GM21367 (cell line): ENCODE results near the gene SPATA31D1.
A peak's percentile ranks its signal among the peaks of the same experiment; 100 is the strongest.
"Not testable (repeated sequence)": the region's sequence is repeated elsewhere in the genome, so short reads cannot be mapped to it uniquely, and the experiment has no call there.

Experiments used
- ATAC-seq: cut with Tn5 transposase; IDR thresholded peaks from one replicate; pipeline ENCODE4 v1.9.1; 2021; ENCODE audit not compliant: unreplicated experiment

The SPATA31D1 gene

DNA sequence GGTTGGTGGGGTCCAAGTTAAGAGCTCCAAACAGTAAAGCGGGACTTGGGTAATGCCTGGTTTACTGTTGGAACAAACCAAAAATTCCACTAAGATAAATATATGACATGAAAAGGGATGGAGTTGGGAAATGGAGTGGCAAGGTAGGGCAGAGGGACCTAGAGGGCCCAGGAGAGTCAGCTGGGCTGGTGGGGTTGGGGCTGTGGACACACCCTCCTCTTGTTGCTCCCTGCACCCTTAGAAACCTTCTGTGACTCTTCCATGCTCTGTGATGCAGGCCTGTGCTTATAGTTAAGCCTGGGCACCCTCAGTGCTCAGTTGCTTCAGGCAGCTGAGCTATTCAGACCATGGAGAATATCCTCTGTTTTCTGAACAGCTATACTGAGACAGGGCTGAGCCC lies at the start of gene SPATA31D1:
SPATA31D1 (plus strand) TSS at position 301 of the 400 bp plus-strand sequence; CDS start at position 348, 47 bp downstream.
- not testable (repeated sequence) for ATAC-seq

DNA sequence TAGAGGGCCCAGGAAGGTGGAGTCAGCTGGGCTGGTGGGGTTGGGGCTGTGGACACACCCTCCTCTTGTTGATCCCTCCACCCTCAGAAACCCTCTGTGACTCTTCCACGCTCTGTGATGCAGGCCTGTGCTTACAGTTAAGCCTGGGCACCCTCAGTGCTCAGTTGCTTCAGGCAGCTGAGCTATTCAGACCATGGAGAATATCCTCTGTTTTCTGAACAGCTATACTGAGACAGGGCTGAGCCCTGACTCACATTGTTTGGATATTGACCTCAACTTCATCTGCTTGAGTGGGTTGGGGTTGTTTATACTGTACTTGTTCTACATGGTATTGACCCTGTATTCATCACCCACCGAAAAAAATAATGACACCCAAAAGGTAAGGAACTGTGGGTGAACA lies 45.2 kb upstream of the SPATA31D1 start, which contains the start of gene SPATA31D3:
SPATA31D3 (plus strand) TSS at position 108 of the 400 bp plus-strand sequence; CDS start at position 194, 86 bp downstream.
- not testable (repeated sequence) for ATAC-seq

DNA sequence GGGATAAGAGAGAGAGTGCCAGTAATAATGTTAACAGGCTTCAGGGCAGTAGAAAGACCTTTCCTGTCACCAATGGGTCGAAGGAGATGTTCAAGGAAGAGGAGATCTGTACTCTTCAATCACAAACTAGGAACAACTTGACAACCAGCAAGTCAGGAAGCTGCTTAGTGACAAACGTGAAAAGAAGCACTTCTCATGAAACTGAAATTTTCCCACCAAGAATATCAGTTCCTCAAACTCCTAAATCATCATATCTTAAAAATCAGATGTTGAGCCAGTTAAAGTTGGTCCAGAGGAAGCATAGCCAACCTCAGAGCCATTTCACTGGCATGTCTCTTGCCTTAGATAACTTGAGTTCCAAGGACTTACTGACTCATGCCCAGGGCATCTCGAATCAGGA lies 39.9 kb upstream of the SPATA31D1 start:
- peak; percentile 51 for ATAC-seq

DNA sequence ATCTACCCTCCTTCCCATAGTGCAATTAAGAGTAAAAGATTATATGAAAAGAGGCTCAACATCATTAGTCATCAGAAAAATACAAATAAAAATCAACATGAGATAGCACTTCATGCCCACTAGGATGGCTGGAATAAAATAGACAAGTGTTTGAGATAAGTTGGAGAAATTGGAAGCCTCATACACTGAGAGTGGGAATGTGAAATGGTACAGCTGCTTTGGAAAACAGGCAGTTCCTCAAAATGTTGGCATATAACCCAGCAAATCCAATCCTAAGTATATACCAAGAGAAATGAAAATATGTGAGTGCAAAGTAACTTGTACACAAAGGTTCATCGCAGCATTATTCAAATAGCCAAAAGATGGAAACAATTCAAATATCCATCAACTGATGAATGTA lies 35.5 kb upstream of the SPATA31D1 start:
- ATAC-seq, result no peak

DNA sequence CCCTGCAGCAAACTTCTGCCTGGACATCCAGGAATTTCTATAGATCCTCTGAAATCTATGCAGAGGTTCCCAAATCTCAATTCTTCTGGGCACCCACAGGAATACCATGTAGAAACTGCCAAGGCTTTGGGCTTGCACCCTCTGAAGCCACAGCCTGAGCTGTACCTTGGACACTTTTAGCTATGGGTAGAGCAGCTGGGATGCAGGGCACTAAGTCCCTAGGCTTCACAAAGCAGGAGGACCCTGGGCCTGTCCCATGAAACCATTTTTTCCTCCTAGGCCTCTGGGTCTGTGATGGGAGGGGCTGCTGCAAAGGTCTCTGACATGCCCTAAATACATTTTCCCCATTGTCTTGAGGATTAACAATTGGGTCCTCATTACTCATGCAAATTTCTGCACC lies 32.9 kb upstream of the SPATA31D1 start:
- ATAC-seq, result no peak

DNA sequence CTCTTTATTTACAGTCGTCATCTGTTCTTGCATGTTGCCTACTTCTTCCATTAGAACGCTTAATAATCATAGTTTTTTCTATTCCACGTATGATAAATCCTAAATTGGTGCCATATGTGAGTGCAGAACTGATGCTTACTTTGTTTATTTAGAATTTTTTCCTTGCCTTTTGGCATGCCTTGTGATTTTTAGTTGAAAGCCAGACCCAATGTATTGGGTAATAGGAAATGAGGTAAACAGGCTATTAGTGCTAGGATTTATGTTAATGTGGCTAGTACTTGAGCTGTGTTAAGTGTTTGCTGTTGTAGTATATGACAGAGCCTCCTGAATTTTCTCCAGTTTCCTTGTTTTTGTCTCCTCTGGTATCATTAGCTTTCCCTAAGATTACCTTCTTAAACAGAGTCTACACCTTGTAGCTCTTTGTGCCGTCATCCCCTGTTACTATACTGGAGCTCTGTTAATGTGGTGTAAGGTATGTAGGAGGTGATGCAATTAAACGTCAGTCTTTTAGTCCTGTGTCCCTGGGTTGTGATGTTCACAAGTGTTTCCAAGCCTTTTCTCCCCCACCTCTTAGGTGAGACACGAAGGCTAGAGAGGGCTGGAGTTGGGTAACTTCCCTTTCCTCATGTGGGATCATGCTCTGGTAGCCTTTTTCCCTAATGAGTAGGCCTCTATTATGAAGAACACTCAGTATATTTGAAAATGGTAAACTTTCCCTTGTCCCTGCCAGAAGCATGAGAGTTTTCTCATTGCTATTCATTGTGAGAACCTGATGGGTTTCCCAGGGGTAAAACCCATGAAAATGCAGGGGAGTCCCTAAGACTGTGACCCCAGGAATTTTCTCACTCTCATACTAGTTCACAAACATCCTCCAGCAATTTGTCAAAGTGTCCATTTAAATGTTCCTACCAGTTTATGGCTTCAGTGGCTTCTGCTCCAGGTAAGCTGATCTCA lies 24.1 kb upstream of the SPATA31D1 start:
- ATAC-seq, result no peak

DNA sequence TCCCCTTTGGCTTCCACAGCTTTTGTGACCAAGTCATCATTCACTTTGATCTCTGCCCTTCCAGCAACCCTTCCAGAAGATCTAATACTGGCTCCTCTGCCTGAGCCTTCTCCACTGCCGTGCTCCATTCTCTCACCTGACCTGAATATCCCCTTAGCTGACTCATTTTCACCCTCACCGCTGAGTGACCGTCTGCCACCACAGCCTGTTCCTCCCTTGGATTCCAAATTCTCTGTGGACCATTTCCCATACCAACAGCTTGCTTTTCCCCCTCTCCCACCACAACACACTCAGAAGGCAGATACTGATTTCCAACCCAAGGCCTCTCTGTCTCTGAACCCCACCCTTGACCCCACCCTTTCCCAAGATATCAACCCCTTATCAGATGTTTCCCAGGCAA lies 20.5 kb upstream of the SPATA31D1 start:
- no peak for ATAC-seq

DNA sequence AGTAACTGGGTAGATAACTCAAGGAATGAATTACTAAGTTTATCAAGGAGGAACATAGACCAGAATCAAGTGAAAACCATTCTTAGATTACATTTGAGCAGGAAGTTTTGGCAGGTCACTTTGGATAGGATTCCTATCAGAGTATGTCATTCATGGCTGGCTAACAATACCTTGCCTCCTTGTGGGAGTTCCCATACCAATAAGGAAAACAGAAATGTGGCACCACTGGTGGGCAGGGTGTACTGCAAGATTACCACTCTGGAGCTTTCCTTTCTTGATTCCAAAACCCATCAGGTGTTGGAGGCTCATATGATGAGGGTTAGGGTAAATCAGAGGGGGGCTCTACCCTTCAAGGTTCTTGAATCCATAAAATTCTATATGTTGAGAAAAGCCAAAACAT lies 18.6 kb upstream of the SPATA31D1 start:
- ATAC-seq, result no peak

DNA sequence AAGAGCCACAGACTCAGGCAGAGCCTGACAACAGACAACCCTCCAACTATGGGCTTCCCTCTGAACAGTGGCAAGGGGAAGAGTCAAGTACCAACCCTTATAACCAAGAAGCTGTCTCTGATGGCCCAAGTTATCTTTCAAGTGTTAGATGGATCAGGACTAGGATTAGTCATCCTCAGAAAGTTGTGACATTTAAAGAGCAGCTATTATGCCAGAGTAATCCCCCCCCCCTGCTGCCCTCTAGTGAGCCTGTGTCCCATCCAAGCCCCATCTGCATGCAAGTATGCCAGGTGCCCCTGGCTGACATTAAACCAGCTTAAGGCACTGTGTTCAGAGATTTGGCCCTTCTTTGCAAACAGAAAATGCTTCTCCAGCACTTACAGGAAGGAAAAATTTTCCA lies 16.8 kb upstream of the SPATA31D1 start:
- no peak for ATAC-seq

DNA sequence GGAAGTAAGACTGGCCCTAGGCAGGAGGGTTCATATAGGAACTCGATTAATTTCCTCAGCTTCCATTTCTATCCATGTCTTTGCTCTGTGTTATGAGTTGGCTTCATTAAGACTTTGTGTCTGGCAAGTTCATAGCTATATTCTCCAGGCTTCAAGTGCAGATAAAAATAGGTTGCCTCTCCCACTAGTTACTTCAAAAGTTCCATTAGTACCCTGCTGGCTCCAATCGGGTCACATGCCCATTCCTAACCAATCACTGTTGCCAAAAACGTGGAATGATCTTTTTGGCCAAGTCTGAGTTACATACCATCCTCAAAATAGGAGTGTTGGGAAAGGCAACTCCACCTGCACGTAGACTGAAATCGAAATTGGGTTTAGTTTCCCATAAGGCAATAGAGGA lies 13.8 kb upstream of the SPATA31D1 start:
- ATAC-seq, result no peak

DNA sequence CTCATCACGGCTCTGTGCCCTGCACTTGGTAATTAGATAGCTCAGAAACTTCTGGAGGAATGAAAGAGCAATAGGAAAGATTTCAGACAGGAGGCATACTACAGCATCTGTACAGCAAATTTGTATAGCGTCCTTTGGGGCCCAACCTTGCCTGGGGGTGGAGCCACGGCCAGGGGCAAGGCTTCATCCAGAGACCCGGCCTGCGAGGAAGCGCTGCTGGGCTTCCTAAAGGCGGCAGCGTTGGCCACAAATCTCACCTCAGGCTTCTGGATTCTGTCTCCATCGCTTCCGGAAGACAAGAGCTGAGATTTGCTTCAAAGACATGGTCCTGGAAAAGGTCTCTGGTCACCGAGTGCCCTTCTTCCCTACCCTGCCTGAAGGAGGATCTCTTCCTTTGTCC lies 12.2 kb upstream of the SPATA31D1 start:
- no peak for ATAC-seq

DNA sequence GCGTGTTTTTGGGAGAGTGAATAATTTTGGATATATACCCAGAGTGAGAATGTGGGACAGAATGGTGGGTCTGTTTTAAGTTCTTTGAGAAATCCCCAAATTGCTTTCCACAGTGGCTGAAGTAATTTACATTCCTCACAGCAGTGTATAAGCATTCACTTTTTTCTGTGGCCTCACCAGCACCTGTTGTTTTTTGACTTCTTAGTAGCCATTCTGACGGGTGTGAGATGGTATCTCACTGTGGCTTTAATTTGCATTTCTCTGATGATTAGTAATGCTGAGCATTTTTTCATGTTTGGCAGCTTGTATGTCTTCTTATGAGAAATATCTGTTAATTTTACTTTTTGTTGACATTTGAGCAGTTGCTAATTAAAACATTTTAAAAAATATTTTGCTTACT lies 9.4 kb upstream of the SPATA31D1 start:
- ATAC-seq, result peak; percentile 51

DNA sequence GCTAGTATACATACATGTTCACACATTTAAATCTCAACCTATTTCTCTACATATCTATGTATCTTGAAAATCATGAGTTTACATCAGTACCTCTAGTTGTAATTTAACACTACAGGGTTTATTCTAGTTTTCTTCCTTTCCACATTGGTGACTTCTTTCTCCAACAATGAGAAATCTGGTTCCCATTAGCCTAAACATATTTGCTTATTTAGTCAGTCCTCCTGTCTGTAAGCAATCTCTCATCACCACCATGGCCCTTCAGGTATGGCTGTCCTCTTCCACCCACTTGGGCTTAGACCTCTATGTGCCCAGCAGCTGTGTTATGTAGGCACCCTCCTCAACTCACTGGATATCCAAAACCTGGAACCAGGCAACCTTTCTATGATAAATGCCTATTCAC lies 8.0 kb upstream of the SPATA31D1 start:
- ATAC-seq, result no peak

DNA sequence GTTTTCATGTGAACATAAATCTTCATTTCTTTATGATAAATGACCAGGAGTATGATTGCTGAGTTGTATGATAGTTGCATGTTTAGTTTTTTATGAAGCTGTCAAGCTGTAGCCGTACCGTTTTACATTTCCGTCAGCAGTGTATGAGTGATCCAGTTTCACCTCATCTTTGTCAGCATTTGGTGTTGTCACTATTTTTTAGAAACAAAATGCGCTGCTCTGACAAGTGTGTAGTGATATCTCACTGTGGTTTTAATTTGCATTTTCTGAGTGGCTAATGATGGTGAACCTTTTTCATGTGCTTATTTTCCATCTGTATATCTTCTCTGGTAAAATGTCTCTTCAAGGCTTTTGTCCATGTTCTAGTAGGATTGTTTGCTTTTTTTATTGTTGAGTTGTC lies 6.7 kb upstream of the SPATA31D1 start:
- no peak for ATAC-seq

DNA sequence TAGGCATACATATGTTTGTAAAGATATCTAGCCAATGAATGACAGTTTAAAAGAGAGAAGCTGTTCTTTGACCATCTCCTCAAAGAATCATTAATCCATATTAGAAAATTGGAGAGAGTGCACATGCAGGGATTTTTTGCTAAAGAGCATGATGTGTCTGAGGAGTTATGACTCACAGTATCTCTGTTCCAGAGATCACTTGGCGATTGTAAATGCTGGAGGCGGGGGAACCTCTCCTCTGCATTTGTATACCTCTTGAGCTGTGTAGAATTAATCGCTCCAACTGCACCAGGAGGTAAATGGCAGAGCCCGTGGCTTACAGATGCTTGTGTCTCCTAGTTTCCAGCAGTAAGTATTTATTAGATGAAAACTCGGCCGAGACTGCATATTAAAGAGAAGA lies 3.6 kb upstream of the SPATA31D1 start:
- no peak for ATAC-seq

DNA sequence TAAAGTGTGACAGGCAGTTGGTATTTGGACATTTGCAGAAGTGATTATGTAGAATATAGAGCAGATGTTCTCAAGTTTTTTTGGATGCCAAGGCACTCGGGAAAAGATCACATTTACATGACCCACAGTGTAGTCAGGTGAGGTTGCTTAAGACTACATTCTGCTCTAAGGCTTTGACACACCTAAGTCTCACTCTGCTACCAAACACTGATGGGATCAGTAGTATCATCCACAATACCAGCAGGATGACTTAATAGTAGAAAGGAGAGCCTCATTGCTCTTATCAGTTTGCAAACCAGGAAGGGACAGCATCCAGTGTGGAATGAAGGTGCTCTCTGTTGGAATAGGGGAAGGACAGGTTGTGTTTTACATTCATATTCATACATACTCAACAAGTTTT lies 2.5 kb upstream of the SPATA31D1 start:
- no peak for ATAC-seq

DNA sequence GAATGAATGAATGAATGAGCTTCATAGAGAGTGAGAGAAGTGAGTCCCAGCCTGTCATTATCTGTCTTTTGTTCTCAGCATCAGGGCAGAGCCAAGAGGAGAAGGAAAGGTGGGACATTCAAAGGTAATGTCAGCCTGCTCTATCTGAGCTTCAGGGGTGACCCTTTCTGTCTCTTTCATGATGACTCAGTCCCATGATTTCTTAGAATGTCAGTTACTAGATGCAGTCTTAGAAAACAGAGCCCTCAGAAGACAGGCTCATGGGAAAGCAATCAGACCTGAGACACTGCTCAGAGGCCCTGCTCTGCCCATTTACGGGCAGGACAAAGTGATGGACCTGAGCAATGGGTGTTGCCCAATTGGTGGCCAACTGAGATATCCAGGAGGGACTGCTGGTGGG lies 1.1 kb downstream of the SPATA31D1 start:
- ATAC-seq, result no peak

DNA sequence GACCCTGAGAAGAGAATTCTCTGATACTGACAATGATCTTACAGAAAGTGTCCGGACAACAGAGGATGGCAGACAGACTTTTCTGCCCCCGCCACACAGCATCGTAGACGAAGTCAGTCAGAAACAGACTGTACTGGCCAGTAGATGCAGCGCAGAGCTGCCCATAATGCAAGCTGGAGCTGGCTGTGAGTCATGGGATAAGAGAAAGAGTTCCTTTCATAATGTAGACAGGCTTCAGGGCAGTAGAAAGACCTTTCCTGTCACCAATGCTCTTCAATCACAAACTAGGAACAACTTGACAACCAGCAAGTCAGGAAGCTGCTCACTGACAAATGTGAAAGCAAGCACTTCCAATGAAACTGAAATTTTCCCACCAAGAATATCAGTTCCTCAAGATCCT lies 5.1 kb downstream of the SPATA31D1 start:
- ATAC-seq, result no peak

DNA sequence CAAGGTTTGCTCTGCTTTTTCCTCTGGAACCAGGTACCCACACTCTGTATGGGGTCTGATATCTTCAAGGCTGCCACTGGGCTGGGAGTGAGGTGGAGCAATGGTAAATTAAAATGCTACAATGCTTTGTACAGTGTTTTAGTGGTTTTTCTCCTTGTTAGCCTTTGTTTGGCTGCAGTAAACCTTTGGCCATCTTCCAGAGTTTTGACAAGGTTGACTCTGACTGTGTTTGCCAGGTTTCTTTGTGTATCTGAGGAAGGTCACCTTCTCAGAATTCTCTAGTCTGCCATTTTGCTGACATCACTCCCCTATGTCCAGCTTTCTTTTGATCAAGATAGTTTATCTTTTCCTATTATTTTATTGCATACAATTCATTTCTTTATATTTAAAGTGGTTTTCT lies 11.2 kb downstream of the SPATA31D1 start:
- ATAC-seq, result no peak

DNA sequence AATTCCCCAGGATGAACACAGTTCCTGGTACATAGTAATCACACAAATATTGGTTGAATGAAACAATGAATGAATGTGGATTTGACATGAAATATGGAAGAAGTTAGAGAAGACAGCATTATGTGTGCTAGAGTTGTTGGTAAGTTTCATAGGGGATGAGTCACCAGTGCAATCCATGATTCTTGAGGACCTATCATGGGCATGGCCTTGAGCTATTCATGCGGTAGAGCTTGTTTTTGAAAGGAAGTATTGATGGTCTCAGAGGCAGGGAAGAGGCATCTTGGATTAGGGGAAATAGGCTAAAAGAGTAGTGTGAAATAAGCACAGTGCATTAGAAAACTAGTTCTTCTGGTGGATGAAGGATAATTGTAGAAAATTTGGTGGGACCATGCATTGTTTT lies 22.1 kb downstream of the SPATA31D1 start:
- no peak for ATAC-seq

DNA sequence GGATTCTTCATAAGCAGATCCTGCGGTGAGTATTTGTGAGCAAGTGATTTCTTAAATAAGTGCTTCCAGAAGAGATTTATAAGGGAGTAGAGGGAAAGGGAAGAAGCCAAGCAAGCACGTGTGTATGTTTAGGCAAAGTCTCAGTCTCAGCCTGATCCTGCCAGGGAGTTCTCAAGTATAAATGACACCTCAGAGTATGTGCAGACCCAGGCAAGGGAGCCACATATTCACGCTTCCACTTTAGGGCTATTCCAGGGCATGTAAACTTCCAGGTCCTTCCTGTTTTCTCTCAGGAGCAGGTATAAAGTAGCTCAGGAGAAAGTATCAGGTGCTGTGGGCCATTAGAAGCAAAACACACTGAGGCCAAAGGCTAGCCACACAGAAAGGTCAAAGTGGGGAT lies 22.6 kb downstream of the SPATA31D1 start:
- ATAC-seq, result no peak

DNA sequence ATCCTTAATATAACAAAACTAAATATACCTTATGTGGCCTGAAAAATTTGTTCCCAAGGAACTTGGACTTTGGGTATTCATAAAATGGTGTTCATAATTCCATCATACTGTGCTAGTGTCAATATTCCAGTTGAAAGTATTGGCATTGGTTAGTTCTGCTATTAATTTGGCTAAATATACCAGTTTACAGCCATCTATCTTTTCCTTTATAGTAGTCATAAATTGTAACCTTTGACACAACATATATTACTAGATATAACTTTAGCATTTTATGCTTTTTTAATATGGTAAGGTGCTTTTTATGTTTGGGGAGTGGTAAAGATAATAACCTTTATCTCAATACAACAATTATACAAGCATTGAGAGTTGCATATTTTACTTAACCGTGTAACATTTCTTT lies 23.7 kb downstream of the SPATA31D1 start:
- ATAC-seq, result no peak

DNA sequence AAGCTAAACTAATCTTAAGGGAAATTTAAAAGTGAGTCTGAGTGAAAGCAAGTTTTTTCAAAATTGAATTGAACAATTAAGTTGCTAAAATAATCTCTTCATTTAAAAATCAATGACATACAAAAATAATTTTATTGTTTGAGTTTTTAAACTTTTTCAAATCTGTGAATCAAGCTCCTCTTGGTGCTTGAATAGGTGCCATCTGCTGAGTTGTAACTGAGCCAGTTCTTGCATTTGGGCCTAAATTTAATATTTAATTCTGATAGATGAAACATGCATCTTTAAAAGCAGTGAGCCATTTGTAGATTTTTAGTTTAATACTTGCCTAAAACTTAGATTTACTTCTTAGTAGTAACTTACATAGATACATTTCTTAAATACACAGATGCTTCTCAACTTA lies 31.8 kb downstream of the SPATA31D1 start:
- ATAC-seq, result no peak
